Naive thymus-derived CD4-positive, alpha-beta T cell (primary cell): ENCODE data around the gene TAF1B. TPM values are rescaled to one million over a fixed set of nuclear protein-coding genes. Genes with fewer than 3 reads are reported as not detected.

ENCODE experiments used
- ATAC-seq: fragments of 150-1000 bp; cut with Tn5 transposase; 2 replicates; pipeline ENCODE4 v1.10.0; 2021; ENCODE audit warnings: mild to moderate bottlenecking, moderate library complexity
- CTCF ChIA-PET: fragments of 350-600 bp; sonication (Branson Sonifier 250); formaldehyde crosslinking; loops from one replicate; lab custom pipeline; 2021; ENCODE audit warnings: antibody characterized with exemption; lab: Charles Lee
- POLR2A ChIA-PET: fragments of 350-600 bp; sonication (Branson Sonifier 250); formaldehyde crosslinking; loops from one replicate; lab custom pipeline; 2021; ENCODE audit warnings: antibody characterized with exemption, inconsistent platforms; lab: Charles Lee
- DNase-seq, 9 donors: peaks; one replicate each; pipeline versions ENCODE4 v3.0.0 to v3.0.0-alpha.2; 2020 to 2022; ENCODE audit warnings: mixed read lengths in 1 of 9
- H3K27ac ChIP-seq: one replicate; pipeline ENCODE4 v1.7.0; 2013; ENCODE audit warnings: mild to moderate bottlenecking, low read depth, low read length, moderate library complexity
- H3K27me3 ChIP-seq, 2 donors: one replicate each; pipeline ENCODE4 v1.7.0; 2013; ENCODE audit warnings: low read length in 2 of 2, mild to moderate bottlenecking in 2 of 2, moderate library complexity in 2 of 2; ENCODE audit not compliant: control insufficient read depth in 2 of 2, insufficient read depth in 2 of 2
- H3K36me3 ChIP-seq, 3 experiments: 1 replicate in 2 of 3; 2 replicates in 1 of 3; pipeline ENCODE4 v1.7.0; 2013; ENCODE audit warnings: low read length in 3 of 3, mild to moderate bottlenecking in 3 of 3, moderate library complexity in 1 of 3; ENCODE audit not compliant: insufficient read depth in 3 of 3, control insufficient read depth in 2 of 3
- H3K4me1 ChIP-seq, 2 donors: one replicate each; pipeline ENCODE4 v1.7.0; 2013; ENCODE audit warnings: low read length in 2 of 2, mild to moderate bottlenecking in 2 of 2, moderate library complexity in 1 of 2; ENCODE audit not compliant: control insufficient read depth in 2 of 2, insufficient read depth in 2 of 2
- H3K4me3 ChIP-seq: 2 replicates; pipeline ENCODE4 v1.7.0; 2013; ENCODE audit warnings: mild to moderate bottlenecking, low read length
- H3K9me3 ChIP-seq, 3 experiments: 1 replicate in 2 of 3; 2 replicates in 1 of 3; pipeline ENCODE4 v1.7.0; 2013; ENCODE audit warnings: low read length in 3 of 3; ENCODE audit not compliant: control insufficient read depth in 2 of 3
- H3K27ac Mint-ChIP-seq, 9 donors: one replicate each; pipeline ENCODE4 v1.8.0; 2020 to 2022; ENCODE audit warnings: mixed read lengths in 9 of 9, mild to moderate bottlenecking in 8 of 9, moderate library complexity in 5 of 9, inconsistent platforms in 2 of 9
- H3K27me3 Mint-ChIP-seq, 5 donors: one replicate each; pipeline ENCODE4 v1.8.0; 2021 to 2022; ENCODE audit warnings: mixed read lengths in 5 of 5, mild to moderate bottlenecking in 1 of 5
- H3K36me3 Mint-ChIP-seq, 5 donors: one replicate each; pipeline ENCODE4 v1.8.0; 2020 to 2022; ENCODE audit warnings: mixed read lengths in 5 of 5, mild to moderate bottlenecking in 3 of 5, inconsistent platforms in 1 of 5
- H3K4me1 Mint-ChIP-seq, 7 donors: one replicate each; pipeline ENCODE4 v1.8.0; 2020 to 2022; ENCODE audit warnings: mixed read lengths in 7 of 7, mild to moderate bottlenecking in 3 of 7, inconsistent platforms in 1 of 7
- H3K4me3 Mint-ChIP-seq, 10 donors: one replicate each; pipeline ENCODE4 v1.8.0; 2020 to 2022; ENCODE audit warnings: mild to moderate bottlenecking in 10 of 10, mixed read lengths in 10 of 10, moderate library complexity in 6 of 10, inconsistent platforms in 2 of 10
- H3K9me3 Mint-ChIP-seq, 11 donors: one replicate each; pipeline ENCODE4 v1.8.0; 2020 to 2022; ENCODE audit warnings: mixed read lengths in 11 of 11, mild to moderate bottlenecking in 4 of 11, inconsistent platforms in 1 of 11, moderate library complexity in 1 of 11
- intact Hi-C, 2 donors: fragments of 100-400 bp; cut with micrococcal nuclease; formaldehyde crosslinking; loops; one replicate each; pipeline ENCODE4 v1.15.1; 2023
- polyA plus RNA-seq, 2 donors: library from polyadenylated mRNA; unstranded; fragments of 300-500 nt; fragmentation: Illumina TruSeq; gene quantifications; one replicate each; pipeline ENCODE4 v1.2.3, GENCODE V29; 2021
- total RNA-seq, 6 experiments: library from RNA in 5 of 6; stranded (reverse) in 5 of 6; gene quantifications; 1 replicate in 5 of 6; 2 replicates in 1 of 6; pipeline ENCODE4 v1.2.3 and lab custom pipeline; 2021 to 2026

Gene TAF1B
- total and polyA plus RNA-seq, 7 experiments from 2014 or later = 7.2 to 28.2 (median 16.0) TPM

GRCh38 chr2:9897846-9898245 is 54.6 kb downstream of the TAF1B start:
- Mint-ChIP-seq H3K4me1 (peaks cover 5 to 26% (median 17%) of the 10 kb centered on the region in 7 donors), H3K27me3 (no peaks in the 10 kb centered on the region), H3K36me3 (peaks cover 0 to 16% (median 3%) of the 10 kb centered on the region in 5 donors), H3K9me3 (no peaks in the 10 kb centered on the region), H3K27ac (no peak overlapping the region), H3K4me3 (no peak overlapping the region)
- intact Hi-C loops = no loop called here
- H3K27me3 ChIP-seq = no peaks in the 10 kb centered on the region
- no peaks in the 10 kb centered on the region for H3K4me1 ChIP-seq
- ChIA-PET POLR2A (no interaction called here), CTCF (no interaction called here)
- no peak for DNase-seq
- no peaks in the 10 kb centered on the region for H3K9me3 ChIP-seq
- no peak overlapping the region for H3K4me3 ChIP-seq
- ATAC-seq = no peak
- H3K27ac ChIP-seq = no peak overlapping the region
- no peaks in the 10 kb centered on the region for H3K36me3 ChIP-seq

GRCh38 chr2:9905413-9905812 is 62.1 kb downstream of the TAF1B start:
- no peak for ATAC-seq
- H3K27ac ChIP-seq = no peak overlapping the region
- CTCF ChIA-PET = no interaction called here

GRCh38 chr2:9907402-9907801 is 64.1 kb downstream of the TAF1B start:
- no peak overlapping the region for H3K4me3 Mint-ChIP-seq
- H3K27me3 ChIP-seq = no peaks in the 10 kb centered on the region
- no peak overlapping the region for H3K4me3 ChIP-seq
- no peaks in the 10 kb centered on the region for H3K9me3 ChIP-seq
- H3K27ac Mint-ChIP-seq = no peak overlapping the region
- no peak overlapping the region for H3K27ac ChIP-seq
- ChIA-PET POLR2A (interaction anchor here (0.7 kb wide), 1 partner anchor 27 kb away, joined by 3 read pairs; no protein-coding TSS in a partner anchor), CTCF (no interaction called here)
- ATAC-seq = no peak
- no peaks in the 10 kb centered on the region for H3K9me3 Mint-ChIP-seq
- no peak for DNase-seq
- H3K36me3 ChIP-seq = no peaks in the 10 kb centered on the region
- no peaks in the 10 kb centered on the region for H3K27me3 Mint-ChIP-seq
- H3K4me1 Mint-ChIP-seq = peaks cover 0 to 5% (median 0%) of the 10 kb centered on the region in 7 donors
- intact Hi-C loops = no loop called here
- peaks cover 0 to 39% (median 32%) of the 10 kb centered on the region in 5 donors for H3K36me3 Mint-ChIP-seq
- H3K4me1 ChIP-seq = no peaks in the 10 kb centered on the region

More at GRCh38 chr2:9905413-9905812, 62.1 kb downstream of the TAF1B start:
- no peak for DNase-seq
- Histone ChIP-seq H3K9me3 (no peaks in the 10 kb centered on the region), H3K36me3 (no peaks in the 10 kb centered on the region), H3K4me1 (no peaks in the 10 kb centered on the region), H3K4me3 (no peak overlapping the region), H3K27me3 (no peaks in the 10 kb centered on the region)
- no peaks in the 10 kb centered on the region for H3K27me3 Mint-ChIP-seq
- POLR2A ChIA-PET = no interaction called here
- no peak overlapping the region for H3K27ac Mint-ChIP-seq
- no peak overlapping the region for H3K4me3 Mint-ChIP-seq
- H3K4me1 Mint-ChIP-seq = peaks cover 0 to 5% (median 0%) of the 10 kb centered on the region in 7 donors
- intact Hi-C loops = no loop called here
- no peaks in the 10 kb centered on the region for H3K9me3 Mint-ChIP-seq
- H3K36me3 Mint-ChIP-seq = peaks cover 0 to 32% (median 21%) of the 10 kb centered on the region in 5 donors

GRCh38 chr2:9908639-9909038 is 65.4 kb downstream of the TAF1B start:
- no peak for DNase-seq
- H3K36me3 ChIP-seq = no peaks in the 10 kb centered on the region
- ChIA-PET POLR2A (no interaction called here), CTCF (no interaction called here)
- H3K27me3 Mint-ChIP-seq = no peaks in the 10 kb centered on the region
- no peaks in the 10 kb centered on the region for H3K9me3 Mint-ChIP-seq
- peaks cover 0 to 51% (median 36%) of the 10 kb centered on the region in 5 donors for H3K36me3 Mint-ChIP-seq
- H3K27ac Mint-ChIP-seq = no peak overlapping the region
- H3K27me3 ChIP-seq = no peaks in the 10 kb centered on the region
- H3K4me3 ChIP-seq = no peak overlapping the region
- H3K27ac ChIP-seq = no peak overlapping the region
- H3K4me1 ChIP-seq = no peaks in the 10 kb centered on the region
- intact Hi-C loops = no loop called here
- no peak overlapping the region for H3K4me3 Mint-ChIP-seq
- peaks cover 0 to 5% (median 0%) of the 10 kb centered on the region in 7 donors for H3K4me1 Mint-ChIP-seq
- H3K9me3 ChIP-seq = no peaks in the 10 kb centered on the region
- ATAC-seq = no peak

GRCh38 chr2:9909106-9909505 is 65.8 kb downstream of the TAF1B start:
- intact Hi-C loops = no loop called here
- Mint-ChIP-seq H3K36me3 (peaks cover 2 to 51% (median 41%) of the 10 kb centered on the region in 5 donors), H3K27ac (peak overlapping the region in 1 of 9 donors; percentile 28), H3K9me3 (no peaks in the 10 kb centered on the region), H3K4me1 (peaks cover 0 to 5% (median 0%) of the 10 kb centered on the region in 7 donors), H3K27me3 (no peaks in the 10 kb centered on the region), H3K4me3 (no peak overlapping the region)
- H3K4me3 ChIP-seq = no peak overlapping the region
- H3K4me1 ChIP-seq = no peaks in the 10 kb centered on the region
- peaks cover 0 to 1% (median 0%) of the 10 kb centered on the region in 3 experiments for H3K36me3 ChIP-seq
- CTCF ChIA-PET = no interaction called here
- DNase-seq (no peak), ATAC-seq (no peak)
- H3K9me3 ChIP-seq = no peaks in the 10 kb centered on the region
- no peaks in the 10 kb centered on the region for H3K27me3 ChIP-seq
- POLR2A ChIA-PET = interaction anchor here (0.9 kb wide), 1 partner anchor 24 kb away, joined by 3 read pairs; no protein-coding TSS in a partner anchor
- H3K27ac ChIP-seq = no peak overlapping the region

- no peak overlapping the region for H3K27ac Mint-ChIP-seq
- ChIA-PET CTCF (no interaction called here), POLR2A (no interaction called here)
- H3K27me3 Mint-ChIP-seq = no peaks in the 10 kb centered on the region
- Histone ChIP-seq H3K4me3 (no peak overlapping the region), H3K9me3 (no peaks in the 10 kb centered on the region), H3K27me3 (no peaks in the 10 kb centered on the region), H3K4me1 (no peaks in the 10 kb centered on the region), H3K36me3 (peaks cover 0 to 10% (median 0%) of the 10 kb centered on the region in 3 experiments), H3K27ac (no peak overlapping the region)
- DNase-seq = no peak
- H3K36me3 Mint-ChIP-seq = peaks cover 8 to 57% (median 45%) of the 10 kb centered on the region in 5 donors
- intact Hi-C loops = loop anchor here in 1 of 2 donors (5.0 kb wide), 1 partner anchor 98 kb away; no protein-coding TSS in a partner anchor
- no peaks in the 10 kb centered on the region for H3K9me3 Mint-ChIP-seq
- ATAC-seq = no peak
- peaks cover 0 to 9% (median 0%) of the 10 kb centered on the region in 7 donors for H3K4me1 Mint-ChIP-seq
- no peak overlapping the region for H3K4me3 Mint-ChIP-seq
These were observed 67.4 kb downstream of the TAF1B start for GRCh38 chr2:9910699-9911098.

GRCh38 chr2:9912468-9912867 is 69.2 kb downstream of the TAF1B start:
- H3K4me3 ChIP-seq = no peak overlapping the region
- intact Hi-C loops = loop anchor here in 1 of 2 donors (5.0 kb wide), 1 partner anchor 100 kb away; no protein-coding TSS in a partner anchor
- no peak for ATAC-seq
- no peak overlapping the region for H3K27ac ChIP-seq
- Mint-ChIP-seq H3K27ac (no peak overlapping the region), H3K9me3 (no peaks in the 10 kb centered on the region), H3K36me3 (peaks cover 8 to 56% (median 38%) of the 10 kb centered on the region in 5 donors), H3K27me3 (no peaks in the 10 kb centered on the region), H3K4me3 (no peak overlapping the region), H3K4me1 (peaks cover 0 to 9% (median 0%) of the 10 kb centered on the region in 7 donors)
- no peaks in the 10 kb centered on the region for H3K4me1 ChIP-seq
- H3K36me3 ChIP-seq = peaks cover 0 to 10% (median 0%) of the 10 kb centered on the region in 3 experiments
- no peak for DNase-seq
- CTCF ChIA-PET = no interaction called here
- H3K9me3 ChIP-seq = no peaks in the 10 kb centered on the region
- POLR2A ChIA-PET = no interaction called here
- H3K27me3 ChIP-seq = no peaks in the 10 kb centered on the region
